Measurements from ENCODE around the gene RALBP1. TPM values are rescaled to one million over a fixed set of nuclear protein-coding genes. Genes with fewer than 3 reads are reported as not detected.

Gene RALBP1
- total RNA-seq, 2 experiments from 2014 or later = 44.5 to 45.2 TPM

GRCh38 chr18:9539283-9539682, 64.0 kb downstream of the RALBP1 start:
- POLR2A ChIA-PET = no interaction called here
- CTCF ChIA-PET = no interaction called here

DNA sequence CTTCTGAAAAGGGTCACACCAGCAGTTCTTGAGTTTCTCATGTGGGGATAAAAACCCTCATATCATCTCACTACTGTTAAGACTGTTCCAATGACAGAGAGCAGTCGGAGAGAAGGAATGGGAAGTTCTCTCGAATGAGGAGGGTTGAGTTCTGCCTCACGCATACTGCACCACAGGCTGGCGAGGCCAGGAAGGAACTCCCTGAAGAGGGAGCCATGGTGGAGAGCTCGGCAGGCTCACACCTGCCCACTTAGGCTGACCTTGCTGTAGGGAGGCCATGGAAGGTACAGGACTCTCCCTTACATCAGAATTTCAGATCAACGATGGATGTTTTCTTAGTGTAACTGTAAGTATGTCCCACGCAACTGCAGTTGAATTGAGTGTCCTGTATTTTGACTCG, 64.6 kb downstream of the RALBP1 start:
- POLR2A ChIA-PET = no interaction called here

DNA sequence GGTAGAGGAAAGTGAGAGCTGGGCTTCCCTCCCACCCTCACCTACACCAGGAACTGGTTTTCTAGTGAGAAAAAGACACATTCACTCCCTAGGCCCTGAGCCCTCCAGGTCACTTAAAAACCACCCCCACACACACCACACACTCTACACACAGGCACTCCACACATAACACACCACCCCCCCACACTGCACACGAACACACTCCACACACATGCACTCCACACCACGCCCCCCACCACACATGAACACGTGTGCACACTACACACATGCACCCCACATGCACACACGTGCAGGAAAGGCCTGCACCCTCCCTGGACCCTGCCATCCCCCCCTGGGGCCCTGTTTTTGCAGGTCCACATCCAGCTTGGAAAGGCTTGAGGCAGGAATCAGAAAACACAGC, 67.6 kb downstream of the RALBP1 start:
- CTCF ChIA-PET = interaction anchor here (0.6 kb wide), 1 partner anchor 43 kb away, joined by 5 read pairs; no protein-coding TSS in a partner anchor
- POLR2A ChIA-PET = no interaction called here

More for the DNA sequence above, 64.6 kb downstream of the RALBP1 start:
- CTCF ChIA-PET = no interaction called here

- ChIA-PET POLR2A (no interaction called here), CTCF (no interaction called here)
Observed at GRCh38 chr18:9545029-9545428, 69.7 kb downstream of the RALBP1 start.

GRCh38 chr18:9546468-9546867, 71.2 kb downstream of the RALBP1 start:
- ChIA-PET POLR2A (no interaction called here), CTCF (no interaction called here)

DNA sequence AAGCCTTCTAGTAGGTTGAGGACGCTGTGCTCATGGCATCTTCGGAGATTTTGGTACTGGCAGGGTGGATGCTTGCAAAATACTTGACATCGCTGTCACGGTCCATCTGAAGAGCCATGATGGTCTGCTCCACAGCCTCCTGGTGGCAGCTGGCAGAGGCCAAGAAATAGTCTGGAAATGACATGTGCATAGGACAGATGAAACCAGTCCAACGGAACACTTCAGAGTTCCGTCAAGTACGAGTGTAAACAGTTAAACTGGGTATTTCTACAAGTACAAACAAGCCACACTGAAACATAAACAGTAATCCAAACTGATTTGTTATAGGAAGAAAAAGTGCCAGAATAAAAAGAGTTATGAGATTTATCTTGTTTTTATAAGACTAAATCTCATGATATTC, 72.5 kb downstream of the RALBP1 start:
- POLR2A ChIA-PET = no interaction called here
- CTCF ChIA-PET = no interaction called here

DNA sequence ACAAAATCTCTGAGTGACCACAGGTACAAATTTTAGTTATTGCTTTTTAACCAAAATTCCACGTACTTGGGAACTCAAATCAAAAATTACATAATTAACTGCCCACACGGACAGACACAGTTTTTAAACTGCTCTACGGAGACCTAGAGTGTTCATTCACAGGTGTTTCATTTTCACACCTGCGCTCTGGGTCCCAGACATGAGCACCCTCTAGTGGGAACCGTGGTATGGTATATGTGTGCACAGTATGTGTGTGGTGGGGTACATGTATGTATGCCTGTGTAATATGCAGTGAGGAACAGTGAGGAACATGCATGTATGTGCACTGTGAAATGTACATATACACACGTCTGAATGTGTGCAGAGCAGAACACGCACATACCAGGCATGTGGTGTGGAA, 74.1 kb downstream of the RALBP1 start:
- CTCF ChIA-PET = no interaction called here

DNA sequence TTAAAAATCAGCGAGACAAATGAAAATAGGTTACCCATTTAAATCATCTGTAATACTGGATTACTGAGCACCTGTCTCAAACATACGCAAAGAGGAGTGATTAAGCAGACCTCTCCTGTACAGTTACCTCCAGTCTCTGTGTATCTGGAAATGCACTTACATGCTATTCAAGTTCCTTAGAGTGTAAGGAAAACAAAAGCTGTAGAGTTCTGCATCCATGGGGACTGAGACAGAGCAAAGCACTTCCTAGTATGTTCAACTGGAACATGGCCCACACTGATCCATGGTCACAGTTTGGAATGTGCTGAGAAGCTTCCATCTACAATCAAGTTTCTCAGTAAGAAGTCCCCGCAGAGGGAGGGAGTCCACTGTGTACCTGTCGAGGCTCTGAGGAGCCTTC, 75.1 kb downstream of the RALBP1 start:
- ChIA-PET POLR2A (no interaction called here), CTCF (no interaction called here)

More for the DNA sequence above, 74.1 kb downstream of the RALBP1 start:
- POLR2A ChIA-PET = no interaction called here

DNA sequence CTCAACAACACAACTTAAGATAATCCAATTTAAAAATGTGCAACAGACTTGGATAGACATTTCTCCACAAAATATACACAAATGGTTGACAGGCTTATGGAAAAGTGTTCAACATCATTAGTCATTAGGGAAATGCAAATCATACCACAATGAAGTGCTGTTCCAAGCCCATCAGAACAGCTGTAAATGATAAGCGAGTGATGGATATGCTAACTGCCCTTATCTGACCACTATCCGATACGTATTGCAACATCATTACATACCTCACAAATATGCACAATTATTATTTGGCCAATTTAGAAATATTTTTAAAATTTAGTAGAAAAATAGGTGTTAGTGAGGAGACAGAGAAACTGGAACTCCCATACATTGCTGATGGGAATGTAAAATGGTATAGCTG, 76.9 kb downstream of the RALBP1 start:
- CTCF ChIA-PET = no interaction called here

GRCh38 chr18:9552616-9553015, 77.3 kb downstream of the RALBP1 start:
- ChIA-PET CTCF (no interaction called here), POLR2A (no interaction called here)

More for the DNA sequence above, 76.9 kb downstream of the RALBP1 start:
- POLR2A ChIA-PET = no interaction called here

DNA sequence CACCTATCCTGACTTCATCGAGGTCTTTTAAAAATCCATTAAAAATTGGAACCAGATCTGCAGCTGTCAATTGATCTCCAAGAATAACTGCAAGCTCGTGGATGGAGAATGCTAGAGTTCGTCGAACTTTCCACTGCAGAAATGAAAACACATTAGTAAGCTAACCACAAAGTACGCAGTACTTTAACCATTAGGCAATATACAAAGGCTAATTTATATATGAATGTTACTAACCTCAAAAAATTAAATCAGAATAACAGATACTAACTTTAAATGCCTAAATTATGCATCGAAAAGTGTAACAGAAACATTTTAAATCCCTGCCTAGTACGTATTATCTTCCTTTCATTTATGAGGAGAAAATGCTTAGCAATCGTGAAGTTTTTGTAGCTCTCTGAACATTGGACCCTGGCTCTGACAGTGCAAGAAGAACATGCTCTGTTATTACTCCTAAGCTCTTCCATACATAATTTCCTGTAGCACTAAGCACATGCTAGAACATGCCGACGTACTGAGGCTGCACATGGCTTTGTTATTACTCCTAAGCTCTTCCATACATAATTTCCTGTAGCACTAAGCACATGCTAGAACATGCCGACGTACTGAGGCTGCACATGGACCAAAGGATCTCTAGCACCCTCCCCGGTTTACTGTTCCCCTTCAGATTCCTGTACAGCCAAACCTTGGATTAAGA, 82.1 kb downstream of the RALBP1 start:
- ChIA-PET POLR2A (no interaction called here), CTCF (no interaction called here)

- ChIA-PET POLR2A (no interaction called here), CTCF (no interaction called here)
Observed at GRCh38 chr18:9558387-9559064, 83.2 kb downstream of the RALBP1 start.

GRCh38 chr18:9559253-9559652, 83.9 kb downstream of the RALBP1 start:
- CTCF ChIA-PET = no interaction called here
- POLR2A ChIA-PET = no interaction called here

- ChIA-PET POLR2A (interaction anchor here (0.6 kb wide), 1 partner anchor 129 kb away, joined by 12 read pairs; no protein-coding TSS in a partner anchor), CTCF (no interaction called here)
Observed at GRCh38 chr18:9561759-9562158, 86.4 kb downstream of the RALBP1 start.

GRCh38 chr18:9562584-9562983, 87.3 kb downstream of the RALBP1 start:
- CTCF ChIA-PET = no interaction called here
- POLR2A ChIA-PET = no interaction called here

- CTCF ChIA-PET = interaction anchor here (1.1 kb wide), 1 partner anchor 49 kb away, joined by 3 read pairs; no protein-coding TSS in a partner anchor
- POLR2A ChIA-PET = no interaction called here
Observed at GRCh38 chr18:9563331-9563730, 88.0 kb downstream of the RALBP1 start.

DNA sequence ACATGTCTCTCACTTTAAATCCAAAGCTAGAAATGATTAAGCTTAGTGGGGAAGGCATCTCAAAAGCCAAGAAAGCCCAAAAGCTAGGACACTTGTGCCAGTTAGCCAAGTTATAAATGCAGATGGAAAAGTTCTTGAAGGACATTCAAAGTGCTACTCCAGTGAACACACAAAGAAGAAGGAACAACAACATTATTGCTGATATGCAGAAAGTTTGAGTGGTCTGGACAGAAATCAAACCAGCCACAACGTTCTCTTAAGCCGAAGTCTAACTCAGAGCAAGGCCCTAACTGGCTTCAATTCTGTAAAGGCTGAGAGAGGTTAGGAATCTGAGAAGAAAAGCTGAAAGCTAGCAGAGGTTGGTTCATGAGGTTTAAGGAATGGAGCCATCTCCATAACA, 90.1 kb downstream of the RALBP1 start:
- POLR2A ChIA-PET = no interaction called here
- CTCF ChIA-PET = interaction anchor here (1.0 kb wide), 1 partner anchor 172 kb away, joined by 3 read pairs; no protein-coding TSS in a partner anchor

DNA sequence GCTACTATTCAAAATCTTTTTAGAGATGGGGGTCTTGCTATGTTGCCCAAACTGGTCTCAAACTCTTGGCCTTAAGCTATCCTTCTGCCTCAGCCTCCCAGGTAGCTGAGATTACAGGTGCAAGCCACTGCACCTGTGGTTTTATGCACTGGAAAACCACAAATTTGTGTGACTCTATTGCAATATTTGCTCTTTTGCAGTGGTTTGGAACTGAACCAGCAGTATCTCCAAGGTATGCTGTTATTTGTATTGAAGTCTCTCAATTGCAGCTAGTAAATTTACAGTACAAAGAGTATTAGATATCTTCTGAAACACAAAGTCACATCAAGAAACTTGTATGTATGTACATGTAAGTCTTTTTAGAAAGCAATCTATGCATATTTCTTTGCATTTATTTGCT, 92.9 kb downstream of the RALBP1 start:
- POLR2A ChIA-PET = no interaction called here
- CTCF ChIA-PET = no interaction called here

DNA sequence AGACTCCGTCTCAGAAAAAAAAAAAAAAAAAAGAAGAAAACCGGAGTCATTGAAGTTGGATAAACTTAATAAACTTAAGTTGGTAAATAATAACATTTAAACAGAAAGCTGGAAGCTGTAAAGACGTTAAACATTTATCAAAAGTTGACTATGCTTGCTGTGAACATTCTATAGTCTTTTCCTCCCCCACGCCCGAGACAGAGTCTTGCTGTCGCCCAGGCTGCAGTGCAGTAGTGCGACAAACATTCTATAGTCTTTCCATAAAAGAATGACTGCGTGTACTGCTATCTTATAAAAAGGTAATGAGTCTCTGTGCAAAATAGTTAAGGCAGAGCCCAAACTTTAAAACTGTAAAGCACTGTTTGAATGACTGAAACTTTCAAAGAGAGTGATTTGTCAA, 93.9 kb downstream of the RALBP1 start:
- ChIA-PET CTCF (no interaction called here), POLR2A (no interaction called here)

DNA sequence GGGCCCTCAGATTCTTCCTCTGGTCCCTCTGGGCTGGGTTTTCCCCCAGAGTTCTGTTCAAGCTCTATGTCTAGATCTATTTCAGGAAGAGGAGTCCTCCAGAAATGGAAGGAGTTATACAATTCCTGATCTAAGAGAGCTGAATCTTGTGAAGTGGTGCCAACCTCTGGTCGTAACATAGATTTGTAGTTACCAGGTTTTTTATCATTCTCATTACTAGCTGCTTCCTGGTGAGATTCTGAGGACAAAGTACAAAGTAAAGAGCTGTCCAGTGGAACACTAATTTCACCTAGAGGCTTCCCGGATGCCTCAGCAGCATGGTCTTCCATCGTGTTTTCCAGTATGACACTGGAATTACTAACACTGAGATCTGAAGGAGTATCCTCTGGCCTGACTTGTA, 94.9 kb downstream of the RALBP1 start:
- CTCF ChIA-PET = no interaction called here
- POLR2A ChIA-PET = no interaction called here

- CTCF ChIA-PET = no interaction called here
- POLR2A ChIA-PET = no interaction called here
Observed at GRCh38 chr18:9571546-9571945, 96.2 kb downstream of the RALBP1 start.

All from activated CD8-positive, alpha-beta memory T cell treated with anti-CD3 and anti-CD28 coated beads for 36 hours (primary cell).